Measurements from ENCODE around the gene MBD5.
"Not testable (repeated sequence)": the region's sequence is repeated elsewhere in the genome, so short reads cannot be mapped to it uniquely, and the experiment has no call there.

MBD5 gene

DNA sequence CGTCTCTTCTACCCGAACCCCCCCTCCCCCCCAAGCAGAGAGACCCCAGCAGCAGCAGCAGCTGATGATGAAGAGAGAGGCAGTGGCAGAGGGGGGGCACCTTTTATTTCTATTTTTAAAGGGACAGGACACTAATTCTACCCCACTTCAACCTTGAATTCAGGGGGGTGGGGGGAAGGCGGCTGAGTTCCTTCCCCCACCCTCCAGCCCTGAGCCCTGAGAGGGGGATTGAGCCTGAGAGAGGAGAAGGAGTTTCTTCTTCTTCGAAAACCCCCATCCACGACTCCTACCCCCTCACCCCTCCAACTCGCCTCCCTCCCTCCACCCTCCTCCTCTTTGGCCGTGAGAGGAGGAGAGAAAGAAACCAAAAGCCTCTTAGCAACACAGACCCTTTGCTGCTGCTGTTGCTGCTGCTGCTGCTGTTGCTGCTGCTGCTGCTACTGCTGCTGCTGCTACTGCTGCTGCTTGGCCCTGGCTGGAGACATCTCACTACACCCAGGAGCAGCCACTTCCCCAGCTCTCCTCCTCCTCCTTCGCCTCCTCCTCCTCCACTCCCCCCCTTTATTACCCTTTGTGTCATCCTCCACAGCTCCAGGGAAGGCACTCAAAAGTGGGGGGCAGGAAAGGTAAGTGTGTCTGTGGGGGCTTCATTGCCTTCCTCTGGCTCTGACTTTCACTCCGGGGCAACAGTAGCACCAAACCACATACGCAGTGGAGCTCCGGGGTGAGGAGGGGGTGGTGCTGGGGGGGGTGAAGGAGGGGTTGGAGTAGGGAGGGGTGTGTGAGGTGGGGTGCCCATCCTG lies at the start of gene MBD5:
Gene MBD5 (plus strand): TSS at position 33 of the 803 bp plus-strand sequence.
- DNase-seq, result no peak

DNA sequence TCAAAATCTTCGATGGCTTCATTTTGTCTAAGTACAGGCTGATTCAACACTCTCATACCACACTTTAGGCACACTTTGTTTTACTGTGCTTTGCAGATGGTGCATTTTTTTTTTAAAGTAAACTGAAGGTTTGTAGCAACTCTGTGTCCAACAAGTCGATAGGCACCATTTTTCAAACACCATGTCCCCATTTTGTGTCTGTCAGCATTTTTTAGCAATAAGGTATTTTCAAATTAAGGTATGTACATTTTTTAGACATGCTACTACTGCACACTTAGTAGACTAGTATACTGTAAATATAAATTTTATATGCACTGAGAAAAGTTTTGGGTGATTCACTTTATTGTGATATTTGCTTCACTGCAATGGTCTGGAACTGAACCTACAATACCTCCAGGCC lies 44.8 kb upstream of the MBD5 start:
- DNase-seq, result no peak

DNA sequence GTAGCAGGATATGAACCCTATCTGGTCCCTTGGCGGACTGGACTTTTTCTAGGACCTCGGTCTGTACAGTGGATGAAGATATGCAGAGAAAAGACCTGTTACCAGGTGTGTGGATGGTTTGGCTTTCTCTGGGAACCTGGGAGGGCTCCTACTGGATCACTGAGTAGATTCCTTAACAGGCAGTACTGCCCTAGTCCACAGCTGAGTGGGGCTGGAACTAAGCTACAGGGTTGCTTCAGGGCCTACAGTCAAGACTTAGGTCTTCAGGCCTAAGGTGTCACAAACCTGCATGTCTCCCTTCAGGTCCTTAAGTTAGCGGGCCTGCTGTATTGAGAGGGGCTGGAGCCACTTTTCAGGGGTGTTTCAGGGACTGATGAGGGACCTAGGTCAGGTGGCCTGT lies 43.2 kb upstream of the MBD5 start:
- DNase-seq, result no peak

DNA sequence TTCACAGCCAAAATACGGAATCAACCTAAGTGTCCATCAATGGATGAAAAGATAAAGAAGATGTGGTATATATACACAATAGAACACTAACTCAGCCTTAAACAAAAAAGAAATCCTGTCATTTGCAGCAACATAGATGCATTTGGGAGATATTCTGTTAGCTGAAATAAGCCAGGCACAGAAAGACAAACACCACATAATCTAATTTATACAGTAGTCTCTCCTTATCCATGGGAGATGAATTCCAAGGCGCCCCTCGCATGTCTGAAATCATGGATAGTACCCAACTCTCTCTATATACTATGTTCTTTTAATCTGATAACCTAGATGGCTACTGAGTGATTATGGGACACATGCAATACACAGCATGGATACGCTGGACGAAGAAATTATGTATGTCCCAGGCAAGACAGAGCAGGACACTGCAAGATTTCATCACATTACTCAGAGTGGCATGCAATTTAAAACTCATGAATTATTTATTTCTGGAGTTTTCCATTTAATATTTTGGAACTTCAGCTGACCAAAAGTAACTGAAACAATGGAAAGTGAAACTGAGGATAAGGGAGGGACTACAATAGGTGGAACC lies 39.9 kb upstream of the MBD5 start:
- DNase-seq, result no peak

DNA sequence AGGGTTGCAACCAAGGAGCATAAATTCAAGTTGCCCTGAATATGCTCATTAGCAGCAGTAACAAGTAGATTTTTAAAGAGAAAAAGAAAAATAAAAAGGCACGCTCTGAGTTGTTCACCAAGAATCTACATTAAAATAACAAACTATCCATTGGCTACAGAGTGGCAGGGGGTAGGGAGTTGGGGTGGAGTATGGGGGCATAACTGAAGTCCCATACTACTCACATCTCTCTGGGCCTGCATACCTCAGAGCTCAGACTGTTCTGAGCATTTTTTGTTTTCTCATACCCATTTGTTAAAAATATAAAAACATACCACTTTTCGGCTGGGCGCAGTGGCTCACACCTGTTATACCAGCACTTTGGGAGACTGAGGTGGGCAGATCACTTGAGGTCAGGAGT lies 31.8 kb upstream of the MBD5 start:
- DNase-seq, result no peak

DNA sequence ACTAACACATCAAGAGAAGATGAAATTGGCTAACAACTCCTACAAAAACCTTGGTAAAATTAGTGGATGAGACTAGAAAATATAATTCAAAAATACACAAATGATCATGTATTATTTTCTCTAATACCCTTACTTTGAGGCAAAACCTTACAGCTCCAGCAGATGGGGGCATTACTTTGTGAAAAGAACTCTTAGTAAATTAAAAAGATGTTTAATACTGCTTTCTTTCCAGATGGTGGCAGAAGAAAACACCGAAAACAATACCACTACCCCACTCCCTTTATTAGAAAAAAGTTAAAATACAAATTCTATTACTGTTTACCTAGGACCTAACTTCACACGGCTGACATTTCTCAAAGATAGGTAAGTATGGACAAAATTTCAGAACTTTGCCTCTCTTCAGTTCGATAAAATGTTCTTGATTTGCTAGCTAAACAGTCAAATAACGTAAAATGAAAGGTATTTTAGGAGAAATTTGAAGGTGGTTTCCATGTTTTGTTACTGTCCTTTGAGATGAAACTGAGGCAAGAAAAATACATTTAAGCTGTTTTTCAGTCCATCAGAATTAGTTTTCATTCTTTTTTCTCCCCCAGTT lies 31.0 kb upstream of the MBD5 start:
- DNase-seq, result no peak

DNA sequence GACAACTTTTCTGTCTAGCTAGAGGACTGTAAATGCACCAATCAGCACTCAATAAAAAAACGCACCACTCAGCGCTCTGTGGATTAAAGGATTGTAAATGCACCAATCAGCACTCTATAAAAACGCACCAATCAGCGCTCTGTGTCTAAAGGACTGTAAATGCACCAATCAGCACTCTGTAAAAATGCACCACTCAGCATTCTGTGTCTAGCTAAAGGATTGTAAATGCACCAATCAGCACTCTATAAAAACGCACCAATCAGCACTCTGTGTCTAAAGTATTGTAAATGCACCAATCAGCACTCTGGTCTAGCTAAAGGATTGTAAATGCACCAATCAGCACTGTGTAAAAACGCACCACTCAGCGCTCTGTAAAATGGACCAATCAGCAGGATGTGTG lies 25.9 kb upstream of the MBD5 start:
- DNase-seq, result not testable (repeated sequence)

DNA sequence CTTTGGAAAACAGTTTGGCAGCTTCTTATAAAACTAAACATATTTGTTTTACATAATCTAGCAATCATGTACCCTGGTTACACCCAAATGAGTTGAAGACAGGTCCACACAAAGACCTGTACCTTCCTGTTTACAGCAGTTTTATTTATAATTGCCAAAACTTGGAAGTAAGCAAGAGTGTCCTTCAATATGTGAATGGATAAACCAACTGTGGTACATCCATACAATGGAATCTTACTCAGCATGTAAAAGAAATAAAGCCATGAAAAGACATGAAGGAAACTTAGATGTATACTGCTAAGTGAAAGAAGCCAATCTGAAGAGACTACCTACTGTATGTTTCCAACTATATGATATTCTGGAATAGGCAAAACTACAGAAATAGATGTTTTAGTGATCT lies 24.1 kb upstream of the MBD5 start:
- no peak for DNase-seq

DNA sequence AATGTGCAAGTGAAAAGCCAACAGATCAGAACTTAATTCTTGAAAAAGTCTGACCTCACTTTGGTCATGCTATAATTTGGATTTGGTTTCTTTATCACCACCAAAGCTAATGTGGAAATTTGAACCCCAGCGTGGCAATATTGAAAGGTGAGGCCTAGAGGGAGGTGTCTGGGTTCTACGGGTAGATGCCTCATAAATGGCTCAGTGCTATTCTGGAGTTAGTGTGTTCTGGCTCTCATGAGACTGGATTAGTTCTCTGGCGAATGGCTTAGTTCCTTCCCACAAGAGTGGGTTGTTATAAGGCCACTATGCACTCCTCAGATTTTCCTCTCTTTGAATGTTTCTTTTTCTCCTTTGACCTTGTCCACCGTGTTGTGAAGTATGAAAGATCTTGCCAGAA lies 22.7 kb upstream of the MBD5 start:
- DNase-seq, result no peak

DNA sequence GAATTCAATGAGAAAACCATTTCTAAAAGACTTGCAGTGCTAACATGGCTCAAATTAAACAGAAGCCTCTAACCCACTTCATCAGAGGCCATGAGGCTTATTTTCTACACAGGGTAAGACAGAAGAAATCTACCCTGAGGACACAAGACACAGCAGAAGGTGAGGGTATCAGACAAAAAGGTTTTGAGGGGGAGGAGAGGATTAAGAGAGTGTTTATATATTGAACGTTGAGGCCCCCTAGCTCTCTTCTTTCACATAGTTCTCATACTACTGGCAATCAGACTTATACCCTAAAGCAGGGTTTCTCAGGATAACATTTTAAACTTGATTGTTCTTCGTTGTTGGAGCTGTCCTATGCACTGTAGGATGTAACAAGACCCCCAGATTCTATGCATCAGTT lies 21.8 kb upstream of the MBD5 start:
- no peak for DNase-seq

DNA sequence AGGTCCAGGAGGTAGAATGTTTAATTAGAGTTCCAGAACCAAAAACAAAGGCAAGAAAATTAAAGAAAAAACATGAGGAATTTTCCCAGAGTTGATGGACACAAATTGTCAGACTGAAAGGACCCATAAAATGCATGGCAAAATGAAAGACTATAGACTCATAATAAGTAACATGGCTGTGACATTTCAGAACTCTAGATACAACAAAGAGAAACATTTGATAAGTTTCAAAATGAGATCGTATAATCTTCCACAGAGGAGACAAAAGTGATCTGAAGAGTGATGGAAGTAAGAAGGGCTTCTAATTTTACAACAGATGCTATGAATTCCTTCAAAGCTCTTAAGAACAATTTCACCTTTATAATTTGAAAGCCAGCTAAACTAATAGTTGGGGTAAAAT lies 20.8 kb upstream of the MBD5 start:
- no peak for DNase-seq

DNA sequence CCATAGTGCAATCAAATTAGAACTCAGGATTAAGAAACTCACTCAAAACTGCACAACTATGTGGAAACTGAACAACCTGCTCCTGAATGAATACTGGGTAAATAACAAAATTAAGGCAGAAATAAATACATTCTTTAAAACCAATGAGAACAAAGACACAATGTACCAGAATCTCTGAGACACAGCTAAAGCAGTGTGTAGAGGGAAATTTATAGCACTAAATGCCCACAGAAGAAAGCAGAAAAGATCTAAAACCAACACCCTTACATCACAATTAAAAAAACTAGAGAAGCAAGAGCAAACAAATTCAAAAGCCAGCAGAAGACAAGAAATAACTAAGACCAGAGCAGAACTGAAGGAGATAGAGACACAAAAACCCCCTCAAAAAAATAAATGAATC lies 18.5 kb upstream of the MBD5 start:
- DNase-seq, result not testable (repeated sequence)

DNA sequence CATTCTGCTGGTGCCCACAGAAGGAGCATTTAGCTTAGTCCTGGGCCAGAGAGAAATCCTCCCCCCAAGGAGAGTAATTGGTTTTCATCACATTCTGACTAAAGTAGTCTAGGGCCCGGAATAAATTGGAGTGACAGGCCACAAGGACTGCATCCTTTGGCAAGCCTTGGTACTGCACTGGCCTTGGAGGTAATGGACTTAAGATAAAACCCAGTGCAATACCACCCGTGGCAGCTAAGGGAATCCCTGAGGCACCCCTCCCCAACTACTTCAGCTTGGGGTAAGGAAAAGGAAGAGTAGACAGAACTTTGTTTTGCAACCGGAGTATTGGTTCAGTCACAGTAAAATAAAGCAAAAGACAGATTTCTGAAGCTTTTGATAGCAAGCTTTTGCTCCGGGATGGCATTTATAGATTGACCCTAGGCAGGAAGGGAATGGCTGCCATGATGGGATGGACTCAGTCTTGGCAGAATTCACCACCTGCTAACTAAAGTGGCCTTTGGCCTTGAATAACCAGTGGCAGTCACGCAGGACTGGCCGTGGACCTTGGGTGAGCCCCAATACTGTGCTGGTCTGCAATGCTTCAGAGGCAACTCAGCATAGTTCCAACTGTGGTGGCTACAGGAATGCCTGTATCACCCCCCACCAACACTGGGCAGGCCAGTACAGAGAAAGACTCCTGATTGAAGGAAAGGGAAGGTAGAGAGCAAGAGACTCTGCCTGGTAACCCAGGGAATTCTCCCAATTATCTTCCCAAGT lies 14.5 kb upstream of the MBD5 start:
- no peak for DNase-seq

DNA sequence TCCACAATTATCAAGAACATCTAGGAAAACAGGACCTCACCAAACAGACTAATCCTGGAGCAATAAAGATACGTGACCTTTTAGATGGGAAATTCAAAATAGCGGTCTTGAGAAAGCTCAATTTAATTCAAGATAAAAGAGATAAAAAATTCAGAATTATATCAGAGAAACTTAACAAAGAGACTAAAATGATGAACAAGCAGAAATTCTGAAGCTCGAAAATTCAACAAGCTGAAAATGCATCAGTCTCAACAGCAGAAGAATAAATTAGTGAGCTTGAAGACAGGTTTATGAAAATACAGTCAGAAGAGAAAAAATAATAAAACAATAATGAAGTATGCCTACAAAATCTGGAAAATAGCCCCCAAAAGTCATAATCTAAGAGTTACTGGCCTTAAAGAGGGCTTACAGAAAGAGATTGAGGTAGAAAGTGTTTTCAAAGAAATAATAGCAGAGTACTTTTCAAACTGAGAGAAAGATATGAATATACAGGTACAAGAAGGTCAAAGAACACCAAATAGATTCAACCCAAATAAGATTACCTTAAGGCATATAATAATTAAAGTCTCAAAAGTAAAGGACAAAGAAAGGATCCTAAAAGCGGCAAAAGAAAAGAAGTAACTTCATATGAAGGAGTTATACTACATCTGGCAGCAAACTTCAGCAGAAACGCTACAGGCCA lies 13.5 kb upstream of the MBD5 start:
- no peak for DNase-seq

DNA sequence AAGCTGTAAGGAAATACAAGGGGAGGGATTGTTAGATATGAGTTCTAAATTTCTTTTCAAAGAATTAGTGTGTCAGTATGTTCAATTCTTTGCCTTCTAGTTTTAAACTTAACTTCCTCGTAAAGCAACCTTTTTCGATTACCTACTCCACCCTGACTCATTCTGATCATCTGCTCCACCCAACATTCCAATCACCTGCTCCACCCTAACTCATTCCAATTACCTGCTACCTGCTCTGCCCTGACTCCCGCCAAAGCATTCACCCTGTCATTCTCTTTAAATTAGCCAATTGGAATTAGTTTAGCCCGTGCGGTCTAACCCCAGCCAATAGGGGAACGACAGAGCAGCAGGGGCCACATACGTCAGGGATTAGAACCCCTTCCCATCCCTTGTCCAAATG lies 12.5 kb upstream of the MBD5 start:
- not testable (repeated sequence) for DNase-seq

DNA sequence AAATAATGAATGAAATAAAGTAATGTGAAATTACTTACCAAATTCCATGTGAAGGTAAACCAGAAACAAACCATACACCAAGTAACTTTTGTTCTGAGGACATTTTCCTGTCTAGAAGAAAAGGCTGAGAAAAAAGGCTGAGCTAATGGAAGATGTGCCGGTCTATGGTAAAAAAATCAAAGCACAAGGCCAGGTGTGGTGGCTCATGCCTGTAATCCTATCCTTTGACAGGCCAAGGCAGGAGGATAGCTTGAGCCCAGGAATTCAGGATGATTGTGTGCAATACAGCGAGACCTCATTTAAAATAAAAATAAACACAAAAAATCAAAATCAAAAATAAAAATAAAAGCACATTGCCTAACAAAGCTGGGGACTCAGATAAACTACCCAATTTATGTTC lies 7.0 kb upstream of the MBD5 start:
- no peak for DNase-seq

DNA sequence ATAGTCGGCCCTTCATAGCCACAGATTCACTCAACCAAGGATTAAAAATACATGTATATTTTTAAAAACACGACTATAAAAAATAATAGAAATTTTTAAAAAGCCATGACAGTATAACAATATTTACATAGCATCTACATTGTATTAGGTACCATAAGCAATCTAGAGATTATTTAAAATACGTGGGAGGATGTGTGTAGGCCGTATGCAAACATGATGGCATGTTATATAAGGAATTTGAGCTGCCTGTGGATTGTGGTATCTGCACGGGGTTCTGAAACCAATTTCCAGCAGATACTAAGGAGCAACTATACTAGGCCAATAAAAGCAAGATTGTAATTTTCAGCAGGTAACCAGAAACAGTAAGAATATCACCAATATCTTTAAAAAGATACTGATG lies 6.3 kb upstream of the MBD5 start:
- no peak for DNase-seq

DNA sequence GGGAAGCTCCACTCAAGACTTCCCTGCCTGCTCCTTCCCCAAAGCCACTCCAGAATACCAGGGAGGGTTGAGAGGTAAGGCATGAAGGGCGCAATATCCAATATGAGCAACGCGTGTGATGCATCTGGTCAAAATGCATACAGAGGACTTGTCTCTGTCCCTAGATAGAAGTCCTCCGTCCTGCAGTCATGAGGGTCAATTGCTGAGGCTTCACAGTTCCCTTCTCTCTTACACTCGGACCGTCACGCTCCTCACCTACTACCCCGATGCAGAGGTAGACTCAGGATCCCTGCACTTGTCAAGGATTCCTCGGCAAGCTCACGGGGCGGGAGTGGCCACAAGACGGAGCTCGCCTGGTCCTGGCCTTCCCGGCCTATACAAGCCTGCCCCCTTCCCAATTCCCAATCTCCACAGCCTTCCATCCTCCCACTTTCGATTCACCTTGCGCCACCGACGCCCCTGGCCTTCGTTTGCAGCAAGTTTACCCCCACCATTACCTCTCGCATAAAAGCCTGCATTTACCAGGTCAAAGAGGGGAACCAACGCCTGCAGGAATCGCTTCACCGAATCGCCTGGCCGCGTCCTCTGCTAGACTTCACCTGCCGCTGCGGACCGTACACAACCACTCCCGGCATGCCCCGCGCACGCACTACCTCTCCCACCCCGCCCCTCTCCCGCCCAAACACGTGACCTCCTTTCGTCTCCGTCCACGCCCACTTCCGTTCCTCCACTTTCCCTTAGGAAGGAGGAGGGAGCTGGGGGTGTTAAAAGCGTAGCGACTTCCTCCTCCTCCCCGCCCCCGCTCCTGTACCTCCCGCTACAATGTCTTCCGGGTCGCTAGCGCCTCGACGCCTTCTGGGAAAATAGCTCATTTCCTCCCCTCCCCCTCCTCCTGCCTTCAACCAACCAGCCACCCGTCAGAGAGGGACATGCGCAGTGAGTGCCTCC lies 506 bp upstream of the MBD5 start, which contains the start of gene ORC4:
Gene ORC4 (minus strand): TSS at position 627 of the 948 bp plus-strand sequence. CDS start 44,779 bp downstream, outside the sequence.
- peak; percentile 91 for DNase-seq

DNA sequence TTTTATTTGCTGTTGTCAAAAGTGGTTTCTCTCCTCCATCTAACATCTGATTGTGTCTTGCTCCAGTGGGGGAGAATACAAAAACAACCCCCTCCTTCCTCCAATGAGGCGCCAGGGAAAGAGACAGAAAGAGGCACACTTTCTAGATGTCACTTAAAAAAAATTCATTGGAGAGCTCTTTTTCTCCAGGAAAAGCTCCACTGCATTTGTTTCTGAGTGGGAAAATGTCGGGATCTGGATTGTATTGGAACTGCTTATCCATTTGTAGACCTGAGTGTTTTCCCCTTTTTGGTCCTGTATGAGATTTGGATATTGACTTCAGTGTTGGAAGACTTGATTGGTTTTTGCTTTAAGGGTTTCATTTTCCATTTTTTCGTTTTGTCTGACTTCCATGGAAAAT lies 995 bp downstream of the MBD5 start:
- no peak for DNase-seq

DNA sequence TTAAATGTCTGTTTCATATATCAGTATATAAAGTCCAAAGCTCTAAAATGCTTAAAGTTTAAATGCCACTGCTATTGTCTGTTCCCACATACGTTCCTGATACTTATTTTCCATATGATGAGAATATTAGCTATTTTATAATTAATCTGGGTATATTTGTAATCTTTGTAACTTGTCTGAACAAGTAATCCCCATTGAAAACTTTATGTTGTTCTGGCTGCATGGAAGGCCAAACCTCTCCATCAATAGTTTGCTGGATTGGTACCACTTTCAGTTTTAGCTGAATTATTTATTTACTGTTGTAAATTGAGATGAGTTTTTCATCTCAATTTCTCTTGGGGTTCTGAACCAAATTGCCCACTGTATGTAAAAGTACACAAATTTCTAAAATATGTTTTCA lies 1.5 kb downstream of the MBD5 start:
- DNase-seq, result no peak

DNA sequence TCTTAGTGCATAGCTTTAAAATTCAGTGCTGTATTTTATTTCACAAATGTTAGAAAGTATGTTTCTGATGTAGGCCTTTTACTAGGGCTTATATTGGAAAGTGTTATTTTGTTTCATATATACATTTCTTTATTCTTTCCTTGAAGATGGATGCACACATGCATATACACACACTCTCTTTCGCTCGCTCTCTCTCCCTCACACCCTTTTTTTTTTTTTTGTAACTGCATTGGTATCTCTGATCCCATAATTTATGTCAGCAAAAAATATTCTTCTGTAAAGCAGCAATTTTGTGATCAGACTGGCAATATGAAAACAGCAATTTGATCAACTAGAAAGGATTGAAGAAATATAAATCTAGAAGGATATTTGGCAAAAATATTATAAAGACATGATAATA lies 2.0 kb downstream of the MBD5 start:
- DNase-seq, result no peak

DNA sequence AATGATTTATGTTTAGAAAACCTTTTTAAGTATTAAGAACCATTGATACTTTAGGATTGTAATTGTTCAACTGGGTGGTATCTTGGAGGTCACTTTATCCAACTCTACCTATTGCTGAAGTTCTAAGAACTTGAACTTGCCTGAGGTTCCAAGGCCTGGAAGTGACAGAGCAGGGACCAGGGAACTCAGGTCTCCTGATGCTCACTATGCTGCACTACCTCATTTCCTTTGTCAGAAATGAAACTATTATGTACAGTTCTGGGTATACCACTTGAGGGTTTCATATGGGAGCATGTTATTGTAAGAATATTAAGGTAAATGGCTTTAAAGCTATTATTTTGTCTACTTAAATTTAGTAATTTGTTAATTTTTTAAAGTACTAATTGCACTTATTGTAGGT lies 3.0 kb downstream of the MBD5 start:
- no peak for DNase-seq

Data from NCI-H187 (cell line).